GM21528 (cell line): Measurements from ENCODE around the gene LRIG1.

Experiments
- ATAC-seq: cut with Tn5 transposase; IDR thresholded peaks from one replicate; pipeline ENCODE4 v1.9.1; 2021; ENCODE audit warnings: mild to moderate bottlenecking, moderate library complexity; ENCODE audit not compliant: unreplicated experiment, low FRiP score

LRIG1 gene

GRCh38 chr3:66449411-66449974, 51.3 kb downstream of the LRIG1 start:
- ATAC-seq: no peak

GRCh38 chr3:66444146-66444644, 56.6 kb downstream of the LRIG1 start:
- ATAC-seq: no peak

- no peak for ATAC-seq
Observed at GRCh38 chr3:66443118-66443803, 57.6 kb downstream of the LRIG1 start.

GRCh38 chr3:66442254-66443117, 58.3 kb downstream of the LRIG1 start:
- no peak for ATAC-seq

GRCh38 chr3:66441692-66442091, 59.1 kb downstream of the LRIG1 start:
- no peak for ATAC-seq

- ATAC-seq: no peak
Observed at GRCh38 chr3:66441129-66441528, 59.7 kb downstream of the LRIG1 start.

GRCh38 chr3:66439666-66440344, 61.0 kb downstream of the LRIG1 start:
- ATAC-seq: no peak

GRCh38 chr3:66438046-66438445, 62.8 kb downstream of the LRIG1 start:
- no peak for ATAC-seq

- ATAC-seq: no peak
Observed at GRCh38 chr3:66437341-66437929, 63.4 kb downstream of the LRIG1 start.

- ATAC-seq: no peak
Observed at GRCh38 chr3:66435989-66436388, 64.8 kb downstream of the LRIG1 start.

- ATAC-seq: no peak
Observed at GRCh38 chr3:66434726-66435125, 66.1 kb downstream of the LRIG1 start.

- no peak for ATAC-seq
Observed at GRCh38 chr3:66433522-66433782, 67.4 kb downstream of the LRIG1 start.

- no peak for ATAC-seq
Observed at GRCh38 chr3:66432767-66433521, 67.9 kb downstream of the LRIG1 start.

GRCh38 chr3:66432041-66432766, 68.6 kb downstream of the LRIG1 start:
- no peak for ATAC-seq

- ATAC-seq: no peak
Observed at GRCh38 chr3:66431494-66431893, 69.3 kb downstream of the LRIG1 start.

- ATAC-seq: no peak
Observed at GRCh38 chr3:66430876-66431275, 69.9 kb downstream of the LRIG1 start.

- ATAC-seq: no peak
Observed at GRCh38 chr3:66428733-66429132, 72.1 kb downstream of the LRIG1 start.

- ATAC-seq: no peak
Observed at GRCh38 chr3:66427951-66428474, 72.8 kb downstream of the LRIG1 start.

GRCh38 chr3:66427352-66427751, 73.5 kb downstream of the LRIG1 start:
- ATAC-seq: no peak
